GM23338 (cell line): ENCODE data around the gene TMC3. TPM values are rescaled to one million over a fixed set of nuclear protein-coding genes. Genes with fewer than 3 reads are reported as not detected.

Source experiments
- ATAC-seq: fragments of 200-7000 bp; cut with Tn5 transposase; 3 replicates; pipeline ENCODE4 v1.9.1; 2020
- DNase-seq: peaks from one replicate; pipeline ENCODE4 v3.0.0-alpha.2; 2015; ENCODE audit warnings: low spot score
- H2AFZ ChIP-seq: fragments of 200-600 bp; sonication (generic); 2 replicates; pipeline ENCODE4 v1.8.0; 2016; ENCODE audit warnings: antibody characterized with exemption, mild to moderate bottlenecking, moderate library complexity
- H3F3A ChIP-seq: fragments of 200-600 bp; sonication (generic); replicated peaks from 2 replicates; pipeline ENCODE4 v1.8.0; 2017; ENCODE audit warnings: antibody characterized with exemption, mixed run types, low read depth
- H3K27ac ChIP-seq: fragments of 200-600 bp; sonication (generic); 2 replicates; pipeline ENCODE4 v1.6.1; 2016; ENCODE audit warnings: low read depth
- H3K27me3 ChIP-seq: fragments of 200-600 bp; sonication (generic); 2 replicates; pipeline ENCODE4 v1.8.0; 2016; ENCODE audit warnings: mild to moderate bottlenecking, mixed run types, moderate library complexity; ENCODE audit not compliant: insufficient read depth
- H3K36me3 ChIP-seq: fragments of 200-600 bp; sonication (generic); 2 replicates; pipeline ENCODE4 v1.8.0; 2016; ENCODE audit warnings: mild to moderate bottlenecking; ENCODE audit not compliant: insufficient read depth
- H3K4me1 ChIP-seq: fragments of 200-600 bp; sonication (generic); 2 replicates; pipeline ENCODE4 v1.8.0; 2016; ENCODE audit warnings: mild to moderate bottlenecking, moderate library complexity; ENCODE audit not compliant: insufficient read depth
- H3K4me2 ChIP-seq: fragments of 200-600 bp; sonication (generic); 2 replicates; pipeline ENCODE4 v1.7.1; 2017; ENCODE audit warnings: mixed run types
- H3K4me3 ChIP-seq: fragments of 200-600 bp; sonication (generic); 2 replicates; pipeline ENCODE4 v1.6.1; 2016; ENCODE audit warnings: mixed run types
- H3K79me2 ChIP-seq: fragments of 200-600 bp; sonication (generic); replicated peaks from 2 replicates; pipeline ENCODE4 v1.8.0; 2017; ENCODE audit warnings: mild to moderate bottlenecking; ENCODE audit not compliant: insufficient read depth
- H3K9me2 ChIP-seq: fragments of 200-600 bp; sonication (generic); 2 replicates; pipeline ENCODE4 v1.8.0; 2017; ENCODE audit not compliant: insufficient read depth
- H4K20me1 ChIP-seq: fragments of 200-600 bp; sonication (generic); replicated peaks from 2 replicates; pipeline ENCODE4 v1.8.0; 2017; ENCODE audit warnings: mild to moderate bottlenecking; ENCODE audit not compliant: insufficient read depth
- H3K27ac Mint-ChIP-seq: 2 replicates; pipeline ENCODE4 v1.8.0; 2020; ENCODE audit warnings: inconsistent platforms, mild to moderate bottlenecking, moderate library complexity, mixed read lengths
- H3K27me3 Mint-ChIP-seq: 3 replicates; pipeline ENCODE4 v1.8.0; 2022; ENCODE audit warnings: low read depth, mild to moderate bottlenecking, moderate library complexity, mixed read lengths, inconsistent platforms; ENCODE audit not compliant: insufficient read depth, poor library complexity
- H3K36me3 Mint-ChIP-seq: 3 replicates; pipeline ENCODE4 v1.8.0; 2021; ENCODE audit warnings: low read depth, mild to moderate bottlenecking, inconsistent platforms, moderate library complexity, mixed read lengths
- H3K4me1 Mint-ChIP-seq: 3 replicates; pipeline ENCODE4 v1.8.0; 2020; ENCODE audit warnings: mild to moderate bottlenecking, inconsistent platforms, mixed read lengths
- H3K4me3 Mint-ChIP-seq: 3 replicates; pipeline ENCODE4 v1.8.0; 2021; ENCODE audit warnings: moderate library complexity, mild to moderate bottlenecking, inconsistent platforms, mixed read lengths
- H3K9me3 Mint-ChIP-seq: 3 replicates; pipeline ENCODE4 v1.8.0; 2020; ENCODE audit warnings: moderate library complexity, mild to moderate bottlenecking, inconsistent platforms, mixed read lengths
- CREB1 ChIP-seq: fragments of 250-450 bp; sonication (Bioruptor Pico); IDR thresholded peaks from 2 replicates; pipeline ENCODE4 v1.5.0; 2020; ENCODE audit warnings: low read depth, mild to moderate bottlenecking, moderate library complexity
- CTCF ChIP-seq, 2 experiments: fragments of 200-600 bp in 1 of 2; sonication (generic) in 1 of 2; conservative IDR thresholded peaks; 2 replicates each; pipeline versions ENCODE4 v1.5.1 to v1.6.1; 2016 to 2017; ENCODE audit warnings: antibody characterized with exemption in 2 of 2, low read depth in 2 of 2, mild to moderate bottlenecking in 2 of 2, moderate library complexity in 1 of 2
- EZH2 ChIP-seq: fragments of 200-600 bp; sonication (generic); IDR thresholded peaks from one replicate; pipeline ENCODE4 v1.8.0; 2017; ENCODE audit warnings: antibody characterized with exemption, mild to moderate bottlenecking, low read depth; ENCODE audit not compliant: unreplicated experiment
- EZH2phosphoT487 ChIP-seq: fragments of 200-600 bp; sonication (generic); IDR thresholded peaks from one replicate; pipeline ENCODE4 v1.8.1; 2018; ENCODE audit warnings: antibody characterized with exemption; ENCODE audit not compliant: unreplicated experiment
- JUNB ChIP-seq: IDR thresholded peaks from one replicate; pipeline ENCODE4 v1.6.1; 2016; ENCODE audit warnings: antibody characterized with exemption; ENCODE audit not compliant: unreplicated experiment
- NANOG ChIP-seq: IDR thresholded peaks from 2 replicates; pipeline ENCODE4 v1.6.1; 2016; ENCODE audit warnings: antibody characterized with exemption, borderline replicate concordance
- POLR2AphosphoS5 ChIP-seq: IDR thresholded peaks from 2 replicates; pipeline ENCODE4 v1.6.1; 2016; ENCODE audit warnings: antibody characterized with exemption, low read depth
- REST ChIP-seq: IDR thresholded peaks from one replicate; pipeline ENCODE4 v1.6.1; 2018; ENCODE audit warnings: antibody characterized with exemption; ENCODE audit not compliant: unreplicated experiment
- STAT1 ChIP-seq: IDR thresholded peaks from one replicate; pipeline ENCODE4 v1.6.1; 2016; ENCODE audit warnings: antibody characterized with exemption; ENCODE audit not compliant: unreplicated experiment
- ZNF114 ChIP-seq: fragments of 250-450 bp; sonication (Bioruptor Pico); IDR thresholded peaks from 2 replicates; pipeline ENCODE4 v1.5.0; 2020; ENCODE audit warnings: mild to moderate bottlenecking, moderate library complexity
- ZNF331 ChIP-seq: fragments of 250-450 bp; sonication (Bioruptor Pico); IDR thresholded peaks from 2 replicates; pipeline ENCODE4 v1.5.0; 2020; ENCODE audit warnings: low read depth, mild to moderate bottlenecking, moderate library complexity
- polyA plus RNA-seq: library from polyadenylated mRNA; unstranded; fragments of >200 nt; fragmentation: Nextera tagmentation; extraction: Ambion mirVana; gene quantifications from 2 replicates; pipeline ENCODE4 v1.2.1, GENCODE V29; 2016
- total RNA-seq: library from RNA; depleted of rRNA; stranded (reverse); fragments of >200 nt; shearing (Covaris generic); gene quantifications from 2 replicates; pipeline ENCODE4 v1.2.3, GENCODE V29; 2014
- TF ChIP-seq, protein P1 (sequence below): IDR thresholded peaks from 2 replicates; pipeline ENCODE4 v1.6.1; 2016; ENCODE audit warnings: antibody characterized with exemption

Gene TMC3
- total and polyA plus RNA-seq, 2 experiments from 2014 or later: 0.10 TPM; not detected in 1

DNA sequence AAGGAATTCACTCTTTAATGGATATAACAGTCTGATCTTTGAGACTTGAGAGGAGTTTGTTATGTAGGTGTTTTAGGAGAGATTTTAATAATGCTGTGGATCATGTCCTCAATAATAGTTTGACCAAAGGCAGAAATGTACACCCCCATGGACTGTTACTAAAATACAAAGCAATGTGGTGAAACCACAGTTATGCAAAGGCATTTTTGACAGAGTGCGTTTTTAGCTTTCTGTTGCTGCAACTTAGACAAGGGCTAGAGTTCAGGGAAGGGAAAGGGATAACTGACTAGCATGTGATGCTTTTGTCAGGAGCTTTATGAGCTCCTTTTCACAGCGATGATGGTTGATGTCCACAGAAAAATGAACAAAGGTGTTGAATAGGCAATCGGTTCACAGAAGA, 46.5 kb downstream of the TMC3 start (continued):
- no peak for TF ChIP-seq REST
- no peak for TF ChIP-seq POLR2AphosphoS5
- TF ChIP-seq JUNB: no peak
- TF ChIP-seq CREB1: no peak
- TF ChIP-seq STAT1: no peak
- TF ChIP-seq CTCF (conservative IDR thresholded peaks at IDR 0.05; ENCODE audit: low read depth in 2 of 2): no peak
- no peak for TF ChIP-seq ZNF114 (CRISPR knock-in tag)
- TF ChIP-seq, protein P1, sequence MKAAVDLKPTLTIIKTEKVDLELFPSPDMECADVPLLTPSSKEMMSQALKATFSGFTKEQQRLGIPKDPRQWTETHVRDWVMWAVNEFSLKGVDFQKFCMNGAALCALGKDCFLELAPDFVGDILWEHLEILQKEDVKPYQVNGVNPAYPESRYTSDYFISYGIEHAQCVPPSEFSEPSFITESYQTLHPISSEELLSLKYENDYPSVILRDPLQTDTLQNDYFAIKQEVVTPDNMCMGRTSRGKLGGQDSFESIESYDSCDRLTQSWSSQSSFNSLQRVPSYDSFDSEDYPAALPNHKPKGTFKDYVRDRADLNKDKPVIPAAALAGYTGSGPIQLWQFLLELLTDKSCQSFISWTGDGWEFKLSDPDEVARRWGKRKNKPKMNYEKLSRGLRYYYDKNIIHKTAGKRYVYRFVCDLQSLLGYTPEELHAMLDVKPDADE: no peak
- TF ChIP-seq NANOG: no peak
- no peak for TF ChIP-seq EZH2
- TF ChIP-seq EZH2phosphoT487: no peak

DNA sequence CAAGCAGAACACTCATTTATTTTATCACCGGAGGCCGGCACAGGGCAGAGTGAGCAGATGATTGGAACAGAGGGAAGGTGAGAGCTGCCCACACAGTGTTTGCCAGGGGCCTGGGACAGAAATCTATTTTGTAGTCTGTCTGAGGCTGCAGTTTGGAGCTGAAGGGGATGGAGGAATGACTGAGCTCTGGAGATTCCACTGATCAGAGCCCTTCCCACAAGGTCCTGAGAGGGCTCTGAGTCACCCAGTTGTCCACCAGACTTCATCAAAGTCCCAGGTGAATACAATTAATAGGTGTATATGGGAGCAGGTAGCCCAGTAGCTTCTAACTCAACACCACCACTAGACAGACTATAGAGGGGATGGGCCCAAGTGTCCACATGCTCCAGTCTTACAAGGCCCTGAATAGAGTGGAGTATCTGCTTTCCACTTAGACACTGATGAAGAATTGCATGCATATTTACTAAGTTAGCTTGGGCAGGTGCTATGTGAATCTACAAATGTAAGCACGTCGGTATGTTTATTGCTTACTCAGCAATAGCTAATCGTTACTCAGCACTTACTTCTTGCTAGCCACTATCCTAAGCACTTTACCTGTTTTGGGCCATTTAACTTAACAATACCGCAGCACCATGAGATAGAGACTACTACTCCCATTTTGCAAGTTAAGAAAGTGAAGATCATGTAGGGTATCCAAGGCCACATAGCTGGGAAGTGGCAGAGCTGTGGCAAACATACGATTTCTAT, 47.4 kb downstream of the TMC3 start:
- no peak overlapping the region for H3K4me3 Mint-ChIP-seq
- no peak for TF ChIP-seq NANOG
- no peak for TF ChIP-seq JUNB
- no peak for TF ChIP-seq ZNF331 (CRISPR knock-in tag)
- no peak for TF ChIP-seq CREB1
- TF ChIP-seq POLR2AphosphoS5: no peak
- TF ChIP-seq, protein P1: no peak
- no peak for TF ChIP-seq ZNF114 (CRISPR knock-in tag)
- no peak for TF ChIP-seq CTCF (conservative IDR thresholded peaks at IDR 0.05; ENCODE audit: low read depth in 2 of 2)
- TF ChIP-seq STAT1: no peak
- no peak for TF ChIP-seq EZH2phosphoT487
- no peak for TF ChIP-seq EZH2

More for the DNA sequence above, 47.4 kb downstream of the TMC3 start:
- H3K4me1 ChIP-seq: no peaks in the 10 kb centered on the region
- H3K4me1 Mint-ChIP-seq: peaks cover 10% of the 10 kb centered on the region; the same call in 1 of the 3 replicates
- H2AFZ ChIP-seq: no peak overlapping the region
- no peaks in the 10 kb centered on the region for H3K27me3 ChIP-seq
- H3K9me3 Mint-ChIP-seq: no peaks in the 10 kb centered on the region; the same call in 2 of the 3 replicates
- H3K27me3 Mint-ChIP-seq: peaks cover 13% of the 10 kb centered on the region
- no peaks in the 10 kb centered on the region for H3K9me2 ChIP-seq
- no peaks in the 10 kb centered on the region for H3K36me3 ChIP-seq
- no peak overlapping the region for H3K4me2 ChIP-seq
- no peaks in the 10 kb centered on the region for H3K36me3 Mint-ChIP-seq
- no peak for ATAC-seq
- H3K79me2 ChIP-seq: no peaks in the 10 kb centered on the region
- H3K27ac ChIP-seq: no peak overlapping the region
- no peaks in the 10 kb centered on the region for H4K20me1 ChIP-seq
- H3K27ac Mint-ChIP-seq: no peak overlapping the region
- no peak for DNase-seq
- H3K4me3 ChIP-seq: no peak overlapping the region
- no peaks in the 10 kb centered on the region for H3F3A ChIP-seq
